Muscle of arm (tissue), 12 donors: ENCODE data around the gene PCDH18. TPM values are rescaled to one million over a fixed set of nuclear protein-coding genes. Genes with fewer than 3 reads are reported as not detected.

Experiments
- DNase-seq: peaks from one replicate; pipeline ENCODE4 v3.0.0-alpha.2; 2013
- polyA plus RNA-seq, 12 donors: library from polyadenylated mRNA; unstranded; fragments of 120-200 nt; gene quantifications; one replicate each; pipeline ENCODE4 v1.2.1, GENCODE V29; 2013; ENCODE audit not compliant: insufficient read length in 12 of 12

The PCDH18 gene
- polyA plus RNA-seq, 12 donors: 32.8 to 87.2 (median 55.5) TPM; not detected in 1

- no peak for DNase-seq
Observed at GRCh38 chr4:137471895-137472294, 60.4 kb downstream of the PCDH18 start.

- no peak for DNase-seq
Observed at GRCh38 chr4:137471461-137471860, 60.8 kb downstream of the PCDH18 start.

GRCh38 chr4:137470806-137471205, 61.5 kb downstream of the PCDH18 start:
- DNase-seq: no peak
